ENCODE data around the gene CDC14A.

GRCh38 chr1:100347009-100347966 lies 5.0 kb upstream of the CDC14A start:
- TF ChIP-seq CTCF (IDR thresholded peaks at IDR 0.05) = no peak
- no peak for TF ChIP-seq POLR2A (IDR thresholded peaks at IDR 0.05; ENCODE audit: low read depth)
- no peak for TF ChIP-seq POLR2AphosphoS5 (IDR thresholded peaks at IDR 0.05)
- no peak for TF ChIP-seq EP300 (IDR thresholded peaks at IDR 0.05)
